ENCODE results near the gene CARD9. TPM values are rescaled to one million over a fixed set of nuclear protein-coding genes. Genes with fewer than 3 reads are reported as not detected.
A peak's percentile ranks its signal among the peaks of the same experiment; 100 is the strongest.

CARD9 gene
- total RNA-seq, 4 donors from 2014 or later: 1.1 to 5.6 (median 2.0) TPM

- WGBS, 2 donors (ENCODE audit: low coverage in 1 of 2): 60 to 82% methylated on average over 1 to 24 of the region's 26 CpGs
- Histone ChIP-seq H3K36me3 (peaks cover 0 to 21% (median 10%) of the 10 kb centered on the region in 4 donors), H3K27me3 (no peaks in the 10 kb centered on the region), H3K27ac (peak overlapping the region in 2 of 4 donors; percentile 6 to 38), H3K4me3 (no peak overlapping the region), H3K9me3 (no peaks in the 10 kb centered on the region), H3K4me1 (peaks cover 9 to 37% (median 29%) of the 10 kb centered on the region in 4 donors)
- no peak for DNase-seq
- in situ Hi-C loops (cut with MboI; ENCODE audit: low pct_ligation_motif_present in 1 of 4, low pct_unique_long_range_greater_than_20kb in 1 of 4, low sequenced_read_pairs in 3 of 4) (no loop called here), intact Hi-C loops (cut with DNase I; ENCODE audit: low total_unique reads) (no loop called here)
- TF ChIP-seq POLR2A (IDR thresholded peaks at IDR 0.05) (no peak), CTCF (IDR thresholded peaks at IDR 0.05) (no peak), POLR2AphosphoS5 (IDR thresholded peaks at IDR 0.05) (no peak), EP300 (IDR thresholded peaks at IDR 0.05; ENCODE audit: low read depth) (no peak)
Measured at GRCh38 chr9:136395345-136396218, 22.1 kb upstream of the CARD9 start.

GRCh38 chr9:136395020-136395340 lies 21.5 kb upstream of the CARD9 start:
- Histone ChIP-seq H3K27me3 (no peaks in the 10 kb centered on the region), H3K4me3 (no peak overlapping the region), H3K27ac (no peak overlapping the region), H3K9me3 (no peaks in the 10 kb centered on the region), H3K4me1 (peaks cover 6 to 31% (median 25%) of the 10 kb centered on the region in 4 donors), H3K36me3 (peaks cover 0 to 21% (median 10%) of the 10 kb centered on the region in 4 donors)
- no peak for TF ChIP-seq POLR2AphosphoS5 (IDR thresholded peaks at IDR 0.05)
- no peak for TF ChIP-seq CTCF (IDR thresholded peaks at IDR 0.05)
- no peak for TF ChIP-seq POLR2A (IDR thresholded peaks at IDR 0.05)
- no peak for TF ChIP-seq EP300 (IDR thresholded peaks at IDR 0.05; ENCODE audit: low read depth)
- intact Hi-C loops (cut with DNase I; ENCODE audit: low total_unique reads): no loop called here
- in situ Hi-C loops (cut with MboI; ENCODE audit: low pct_ligation_motif_present in 1 of 4, low pct_unique_long_range_greater_than_20kb in 1 of 4, low sequenced_read_pairs in 3 of 4): no loop called here
- WGBS, 2 donors (ENCODE audit: low coverage in 1 of 2): 92% methylated on average over 13 of the region's 13 CpGs; no CpG with 5 or more reads in 1 of the 2 donors
- no peak for DNase-seq

- Histone ChIP-seq H3K36me3 (peaks cover 0 to 26% (median 10%) of the 10 kb centered on the region in 4 donors), H3K4me3 (no peak overlapping the region)
Measured at GRCh38 chr9:136394312-136395019, 21.0 kb upstream of the CARD9 start.

More at GRCh38 chr9:136394312-136395019, 21.0 kb upstream of the CARD9 start:
- in situ Hi-C loops (cut with MboI; ENCODE audit: low pct_ligation_motif_present in 1 of 4, low pct_unique_long_range_greater_than_20kb in 1 of 4, low sequenced_read_pairs in 3 of 4) (no loop called here), intact Hi-C loops (cut with DNase I; ENCODE audit: low total_unique reads) (no loop called here)
- H3K4me1 ChIP-seq: peaks cover 6 to 27% (median 25%) of the 10 kb centered on the region in 4 donors
- DNase-seq: no peak
- no peaks in the 10 kb centered on the region for H3K27me3 ChIP-seq
- TF ChIP-seq EP300 (IDR thresholded peaks at IDR 0.05; ENCODE audit: low read depth) (no peak), CTCF (IDR thresholded peaks at IDR 0.05) (no peak), POLR2A (IDR thresholded peaks at IDR 0.05) (no peak), POLR2AphosphoS5 (IDR thresholded peaks at IDR 0.05) (no peak)
- H3K9me3 ChIP-seq: no peaks in the 10 kb centered on the region
- 94% methylated on average over 17 of the region's 21 CpGs; no CpG with 5 or more reads in 1 of the 2 donors for WGBS, 2 donors (ENCODE audit: low coverage in 1 of 2)
- no peak overlapping the region for H3K27ac ChIP-seq

All from transverse colon (tissue), 4 donors.